Measurements from ENCODE around the gene SARS1. TPM values are rescaled to one million over a fixed set of nuclear protein-coding genes. Genes with fewer than 3 reads are reported as not detected.

Gene SARS1
- total and polyA plus RNA-seq, 9 donors, result 83.7 to 317 (median 119) TPM

DNA sequence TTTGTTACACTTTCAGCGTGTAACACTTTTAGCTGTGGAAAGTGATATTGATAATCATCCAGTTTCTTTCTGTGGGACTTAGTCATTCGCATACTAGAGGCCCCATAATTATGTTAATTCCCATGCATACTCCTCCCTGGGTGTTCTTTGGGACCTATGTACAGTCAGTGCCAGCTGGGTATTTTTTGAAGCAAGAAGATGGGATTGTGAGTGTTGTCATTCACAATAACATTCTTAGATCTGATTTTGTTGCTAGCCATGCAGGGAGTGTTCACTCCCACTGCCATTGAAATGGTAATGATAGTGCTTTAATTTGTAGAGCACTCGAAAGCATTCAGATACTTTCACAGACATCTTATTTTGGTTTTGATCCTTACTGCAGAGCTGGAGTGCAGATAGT, 11.6 kb downstream of the SARS1 start:
- H3K27ac ChIP-seq, result no peak overlapping the region
- no peaks in the 10 kb centered on the region for H3K4me1 ChIP-seq (ENCODE audit: insufficient read depth)
- TF ChIP-seq EP300 (IDR thresholded peaks at IDR 0.05) (no peak), POLR2A (IDR thresholded peaks at IDR 0.05) (no peak)
- TF ChIP-seq, protein P1, sequence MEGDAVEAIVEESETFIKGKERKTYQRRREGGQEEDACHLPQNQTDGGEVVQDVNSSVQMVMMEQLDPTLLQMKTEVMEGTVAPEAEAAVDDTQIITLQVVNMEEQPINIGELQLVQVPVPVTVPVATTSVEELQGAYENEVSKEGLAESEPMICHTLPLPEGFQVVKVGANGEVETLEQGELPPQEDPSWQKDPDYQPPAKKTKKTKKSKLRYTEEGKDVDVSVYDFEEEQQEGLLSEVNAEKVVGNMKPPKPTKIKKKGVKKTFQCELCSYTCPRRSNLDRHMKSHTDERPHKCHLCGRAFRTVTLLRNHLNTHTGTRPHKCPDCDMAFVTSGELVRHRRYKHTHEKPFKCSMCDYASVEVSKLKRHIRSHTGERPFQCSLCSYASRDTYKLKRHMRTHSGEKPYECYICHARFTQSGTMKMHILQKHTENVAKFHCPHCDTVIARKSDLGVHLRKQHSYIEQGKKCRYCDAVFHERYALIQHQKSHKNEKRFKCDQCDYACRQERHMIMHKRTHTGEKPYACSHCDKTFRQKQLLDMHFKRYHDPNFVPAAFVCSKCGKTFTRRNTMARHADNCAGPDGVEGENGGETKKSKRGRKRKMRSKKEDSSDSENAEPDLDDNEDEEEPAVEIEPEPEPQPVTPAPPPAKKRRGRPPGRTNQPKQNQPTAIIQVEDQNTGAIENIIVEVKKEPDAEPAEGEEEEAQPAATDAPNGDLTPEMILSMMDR (IDR thresholded peaks at IDR 0.05), result no peak
- no peaks in the 10 kb centered on the region for H3K27me3 ChIP-seq
- 85 to 89% (median 86%) methylated on average over 3 of the region's 3 CpGs for WGBS, 3 donors
- no peaks in the 10 kb centered on the region for H3K9me3 ChIP-seq
- H3K4me3 ChIP-seq, result no peak overlapping the region
- DNase-seq, result no peak
- intact Hi-C loops (cut with DNase I), result no loop called here
- H3K36me3 ChIP-seq, result no peaks in the 10 kb centered on the region

DNA sequence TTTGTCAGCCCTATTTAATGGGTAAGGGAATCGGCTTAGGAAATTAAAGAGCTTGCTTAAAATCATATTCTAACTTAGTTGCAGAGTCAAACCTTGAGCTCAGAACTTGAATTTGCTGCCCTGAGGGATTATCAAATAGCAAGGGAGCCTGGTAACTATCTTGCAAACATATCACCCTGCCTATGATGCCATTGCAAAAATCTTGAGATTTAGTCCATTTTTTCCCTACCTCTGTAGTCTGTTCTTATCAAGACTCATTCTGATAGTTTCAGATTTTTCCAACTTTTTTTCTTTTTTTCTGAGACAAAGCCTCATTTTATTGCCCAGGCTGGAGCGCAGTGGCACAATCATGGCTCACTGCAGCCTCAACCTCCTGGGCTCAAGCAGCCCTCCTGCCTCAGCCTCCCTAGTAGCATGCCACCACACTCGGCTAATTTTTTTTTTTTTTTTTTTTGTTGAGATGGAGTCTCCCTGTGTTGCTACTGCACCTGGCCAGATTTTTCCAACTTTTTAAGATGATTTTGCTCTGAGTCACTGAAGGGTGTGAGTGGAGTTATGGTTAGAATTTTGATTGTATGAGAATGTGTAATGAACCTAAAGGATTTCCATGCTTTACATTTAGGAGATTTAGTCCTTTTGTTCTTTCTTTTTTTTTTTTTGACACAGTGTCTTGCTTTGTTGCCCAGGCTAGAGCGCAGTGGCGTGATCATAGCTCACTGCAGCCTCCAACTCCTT, 12.2 kb downstream of the SARS1 start:
- WGBS, 3 donors, result 93 to 97% (median 94%) methylated on average over 5 of the region's 5 CpGs
- Histone ChIP-seq H3K27ac (no peak overlapping the region), H3K27me3 (no peaks in the 10 kb centered on the region), H3K36me3 (no peaks in the 10 kb centered on the region), H3K4me3 (no peak overlapping the region), H3K4me1 (ENCODE audit: insufficient read depth) (no peaks in the 10 kb centered on the region), H3K9me3 (no peaks in the 10 kb centered on the region)
- TF ChIP-seq, protein P1 (IDR thresholded peaks at IDR 0.05), result no peak
- TF ChIP-seq EP300 (IDR thresholded peaks at IDR 0.05) (no peak), POLR2A (IDR thresholded peaks at IDR 0.05) (no peak)
- DNase-seq, result no peak
- intact Hi-C loops (cut with DNase I), result no loop called here

DNA sequence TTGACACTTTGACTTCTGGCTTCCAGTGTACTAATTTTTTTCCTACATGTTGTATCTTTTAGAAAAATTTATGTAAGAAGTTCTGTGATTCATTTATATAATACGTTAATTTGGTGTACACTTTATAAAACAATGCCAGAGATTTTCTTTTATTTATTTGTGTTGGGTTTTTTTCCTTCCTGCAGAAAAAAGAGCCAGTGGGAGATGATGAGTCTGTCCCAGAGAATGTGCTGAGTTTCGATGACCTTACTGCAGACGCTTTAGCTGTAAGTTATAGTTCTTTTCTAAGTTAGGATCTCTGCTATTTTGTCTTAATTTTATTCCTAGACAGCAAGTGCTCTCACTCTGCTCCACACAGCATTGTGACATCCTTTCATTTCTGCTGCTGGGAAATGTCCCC, 14.4 kb downstream of the SARS1 start:
- Histone ChIP-seq H3K27ac (no peak overlapping the region), H3K36me3 (no peaks in the 10 kb centered on the region), H3K4me3 (no peak overlapping the region), H3K4me1 (ENCODE audit: insufficient read depth) (no peaks in the 10 kb centered on the region), H3K9me3 (no peaks in the 10 kb centered on the region), H3K27me3 (no peaks in the 10 kb centered on the region)
- intact Hi-C loops (cut with DNase I), result no loop called here
- TF ChIP-seq EP300 (IDR thresholded peaks at IDR 0.05) (no peak), POLR2A (IDR thresholded peaks at IDR 0.05) (no peak)
- TF ChIP-seq, protein P1 (IDR thresholded peaks at IDR 0.05), result no peak
- 73 to 80% (median 74%) methylated on average over 3 of the region's 3 CpGs for WGBS, 3 donors
- no peak for DNase-seq

DNA sequence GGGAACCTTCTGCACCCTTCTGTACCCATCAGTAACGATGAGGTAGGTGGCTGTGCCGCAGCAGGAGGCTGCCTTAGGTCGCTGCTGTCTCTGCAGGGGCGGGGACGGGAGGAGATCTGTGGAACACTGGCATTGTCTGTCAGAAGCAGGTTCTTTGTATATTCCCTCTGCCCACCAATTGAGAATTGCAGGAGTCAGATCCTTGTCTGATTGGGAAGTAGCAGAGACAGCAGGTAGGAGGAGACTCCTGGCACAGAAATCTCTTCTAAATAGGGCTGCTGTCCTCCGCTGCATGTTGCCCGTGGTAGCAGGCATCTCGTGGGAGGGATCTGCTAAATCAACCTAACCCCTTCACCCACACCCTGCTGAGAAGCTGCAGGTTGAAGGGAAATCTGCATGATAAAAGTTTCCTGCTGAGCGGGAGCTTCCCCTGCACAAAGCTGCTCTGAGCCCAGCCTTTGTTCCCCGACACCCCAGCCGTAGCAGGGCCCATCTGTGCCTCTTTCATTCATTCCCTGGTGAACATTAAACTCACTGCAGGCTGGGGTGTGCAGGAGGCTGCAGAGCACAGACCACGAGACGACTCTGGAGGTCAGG, 15.9 kb downstream of the SARS1 start:
- intact Hi-C loops (cut with DNase I), result no loop called here
- Histone ChIP-seq H3K36me3 (no peaks in the 10 kb centered on the region), H3K4me3 (no peak overlapping the region), H3K27me3 (no peaks in the 10 kb centered on the region), H3K4me1 (ENCODE audit: insufficient read depth) (no peaks in the 10 kb centered on the region), H3K27ac (no peak overlapping the region), H3K9me3 (no peaks in the 10 kb centered on the region)
- 71 to 75% (median 72%) methylated on average over 13 of the region's 13 CpGs for WGBS, 3 donors
- no peak for DNase-seq
- TF ChIP-seq POLR2A (IDR thresholded peaks at IDR 0.05), result no peak
- TF ChIP-seq, protein P1 (IDR thresholded peaks at IDR 0.05), result no peak
- no peak for TF ChIP-seq EP300 (IDR thresholded peaks at IDR 0.05)
